ENCODE results near the gene LBHD1.

GRCh38 chr11:62712861-62713260, 40.8 kb upstream of the LBHD1 start:
- TF ChIP-seq CTCF (conservative IDR thresholded peaks at IDR 0.05) (no peak), EZH2 (IDR thresholded peaks at IDR 0.05; ENCODE audit: low read depth) (no peak)
